CD4-positive, alpha-beta T cell (primary cell): ENCODE data around the gene FERD3L. TPM values are rescaled to one million over a fixed set of nuclear protein-coding genes. Genes with fewer than 3 reads are reported as not detected.

Experiments
- ATAC-seq: fragments of 200-7000 bp; cut with Tn5 transposase; one replicate; pipeline ENCODE4 v1.10.0; 2022; ENCODE audit warnings: mild to moderate bottlenecking; ENCODE audit not compliant: poor library complexity
- CTCF ChIA-PET: fragments of 350-600 bp; sonication (Branson Sonifier 250); formaldehyde crosslinking; loops from one replicate; lab custom pipeline; 2021; ENCODE audit warnings: antibody characterized with exemption, inconsistent platforms; lab: Charles Lee
- POLR2A ChIA-PET: fragments of 350-600 bp; sonication (Branson Sonifier 250); formaldehyde crosslinking; loops from one replicate; lab custom pipeline; 2021; ENCODE audit warnings: antibody characterized with exemption, inconsistent platforms; lab: Charles Lee
- DNase-seq, 14 experiments: peaks; one replicate each; pipeline ENCODE4 v3.0.0-alpha.2; 2013 to 2020; ENCODE audit warnings: mixed read lengths in 2 of 14
- H3K27ac ChIP-seq, 2 donors: one replicate each; pipeline versions ENCODE4 v1.5.1 to v1.7.0; 2013; ENCODE audit warnings: low read length in 2 of 2, low read depth in 1 of 2, mild to moderate bottlenecking in 1 of 2
- H3K27me3 ChIP-seq, 2 experiments: 1 replicate in 1 of 2; 2 replicates in 1 of 2; pipeline versions ENCODE4 v1.6.1 to v1.7.0; 2013; ENCODE audit warnings: low read length in 2 of 2, control low read depth in 1 of 2, mild to moderate bottlenecking in 1 of 2, moderate library complexity in 1 of 2; ENCODE audit not compliant: insufficient read depth in 2 of 2, control insufficient read depth in 1 of 2
- H3K36me3 ChIP-seq: one replicate; pipeline ENCODE4 v1.6.1; 2013; ENCODE audit warnings: low read length, control low read depth; ENCODE audit not compliant: insufficient read depth
- H3K4me1 ChIP-seq: one replicate; pipeline ENCODE4 v1.6.1; 2013; ENCODE audit warnings: low read length, control low read depth; ENCODE audit not compliant: insufficient read depth
- H3K4me3 ChIP-seq: one replicate; pipeline ENCODE4 v1.5.1; 2013; ENCODE audit warnings: mild to moderate bottlenecking, low read length, moderate library complexity
- H3K9me3 ChIP-seq, 2 experiments: 1 replicate in 1 of 2; 2 replicates in 1 of 2; pipeline versions ENCODE4 v1.6.1 to v1.7.0; 2013; ENCODE audit warnings: low read length in 2 of 2, mild to moderate bottlenecking in 2 of 2, control low read depth in 1 of 2, moderate library complexity in 1 of 2; ENCODE audit not compliant: control insufficient read depth in 1 of 2, insufficient read depth in 1 of 2
- H3K27ac Mint-ChIP-seq: one replicate; pipeline ENCODE4 v1.8.0; 2020; ENCODE audit warnings: mixed read lengths
- H3K27me3 Mint-ChIP-seq: one replicate; pipeline ENCODE4 v1.8.0; 2021; ENCODE audit warnings: mixed read lengths
- H3K36me3 Mint-ChIP-seq: one replicate; pipeline ENCODE4 v1.8.0; 2021; ENCODE audit warnings: low read depth, mixed read lengths
- H3K4me1 Mint-ChIP-seq: one replicate; pipeline ENCODE4 v1.8.0; 2021; ENCODE audit warnings: low read depth, mixed read lengths
- H3K4me3 Mint-ChIP-seq: one replicate; pipeline ENCODE4 v1.8.0; 2020; ENCODE audit warnings: mild to moderate bottlenecking, mixed read lengths
- H3K9me3 Mint-ChIP-seq: one replicate; pipeline ENCODE4 v1.8.0; 2020; ENCODE audit warnings: mixed read lengths
- intact Hi-C, 2 experiments: fragments of 100-400 bp; cut with DNase I in 1 of 2; cut with micrococcal nuclease in 1 of 2; formaldehyde crosslinking; loops; one replicate each; pipeline versions ENCODE4 v1.15.1 to v1.9.0; 2023 to 2025; cut with DNase I, micrococcal nuclease
- total RNA-seq, 174 experiments: library from RNA in 2 of 174; stranded (reverse) in 2 of 174; gene quantifications; one replicate each; pipeline ENCODE4 v1.2.3 and lab custom pipeline; 2021 to 2026
- TF ChIP-seq, protein P1 (sequence below): fragments of 200-600 bp; IDR thresholded peaks from one replicate; pipeline ENCODE4 v1.8.0; 2022; ENCODE audit warnings: antibody characterized with exemption, mild to moderate bottlenecking

The FERD3L gene
- total RNA-seq, 2 experiments from 2014 or later: not detected

GRCh38 chr7:19101909-19102308 lies 43.3 kb downstream of the FERD3L start:
- no peaks in the 10 kb centered on the region for H3K36me3 Mint-ChIP-seq
- H3K4me3 Mint-ChIP-seq: no peak overlapping the region
- Histone ChIP-seq H3K36me3 (no peaks in the 10 kb centered on the region), H3K27ac (no peak overlapping the region), H3K27me3 (peaks cover 16 to 31% of the 10 kb centered on the region in 2 experiments), H3K4me1 (no peaks in the 10 kb centered on the region), H3K4me3 (no peak overlapping the region), H3K9me3 (peaks cover 0 to 13% of the 10 kb centered on the region in 2 experiments)
- ChIA-PET CTCF (no interaction called here), POLR2A (no interaction called here)
- H3K9me3 Mint-ChIP-seq: no peaks in the 10 kb centered on the region
- H3K27ac Mint-ChIP-seq: no peak overlapping the region
- peaks cover 61% of the 10 kb centered on the region for H3K27me3 Mint-ChIP-seq
- ATAC-seq (no peak), DNase-seq (no peak)
- intact Hi-C loops: no loop called here
- no peaks in the 10 kb centered on the region for H3K4me1 Mint-ChIP-seq
- TF ChIP-seq, protein P1, sequence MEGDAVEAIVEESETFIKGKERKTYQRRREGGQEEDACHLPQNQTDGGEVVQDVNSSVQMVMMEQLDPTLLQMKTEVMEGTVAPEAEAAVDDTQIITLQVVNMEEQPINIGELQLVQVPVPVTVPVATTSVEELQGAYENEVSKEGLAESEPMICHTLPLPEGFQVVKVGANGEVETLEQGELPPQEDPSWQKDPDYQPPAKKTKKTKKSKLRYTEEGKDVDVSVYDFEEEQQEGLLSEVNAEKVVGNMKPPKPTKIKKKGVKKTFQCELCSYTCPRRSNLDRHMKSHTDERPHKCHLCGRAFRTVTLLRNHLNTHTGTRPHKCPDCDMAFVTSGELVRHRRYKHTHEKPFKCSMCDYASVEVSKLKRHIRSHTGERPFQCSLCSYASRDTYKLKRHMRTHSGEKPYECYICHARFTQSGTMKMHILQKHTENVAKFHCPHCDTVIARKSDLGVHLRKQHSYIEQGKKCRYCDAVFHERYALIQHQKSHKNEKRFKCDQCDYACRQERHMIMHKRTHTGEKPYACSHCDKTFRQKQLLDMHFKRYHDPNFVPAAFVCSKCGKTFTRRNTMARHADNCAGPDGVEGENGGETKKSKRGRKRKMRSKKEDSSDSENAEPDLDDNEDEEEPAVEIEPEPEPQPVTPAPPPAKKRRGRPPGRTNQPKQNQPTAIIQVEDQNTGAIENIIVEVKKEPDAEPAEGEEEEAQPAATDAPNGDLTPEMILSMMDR: no peak

DNA sequence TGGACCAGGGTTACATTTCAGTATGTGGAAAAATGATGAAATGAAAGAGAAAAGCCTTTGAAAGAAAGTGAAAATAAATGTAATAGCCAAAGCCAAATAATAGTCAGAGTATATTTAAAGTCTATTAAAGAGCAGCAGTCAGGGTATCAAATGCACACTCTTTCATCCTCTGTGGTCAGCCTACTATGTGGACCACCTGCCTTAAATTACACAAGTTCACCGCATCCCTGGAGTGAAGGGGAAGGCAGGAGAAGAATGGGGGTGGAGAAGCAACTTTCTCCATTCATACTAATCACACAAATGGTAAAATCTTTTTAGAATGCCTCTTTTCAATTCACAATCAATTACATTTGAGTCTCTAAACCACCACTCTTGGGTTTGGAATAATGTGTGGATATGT lies 43.7 kb downstream of the FERD3L start:
- H3K27ac Mint-ChIP-seq: no peak overlapping the region
- peaks cover 12 to 27% of the 10 kb centered on the region in 2 experiments for H3K27me3 ChIP-seq

DNA sequence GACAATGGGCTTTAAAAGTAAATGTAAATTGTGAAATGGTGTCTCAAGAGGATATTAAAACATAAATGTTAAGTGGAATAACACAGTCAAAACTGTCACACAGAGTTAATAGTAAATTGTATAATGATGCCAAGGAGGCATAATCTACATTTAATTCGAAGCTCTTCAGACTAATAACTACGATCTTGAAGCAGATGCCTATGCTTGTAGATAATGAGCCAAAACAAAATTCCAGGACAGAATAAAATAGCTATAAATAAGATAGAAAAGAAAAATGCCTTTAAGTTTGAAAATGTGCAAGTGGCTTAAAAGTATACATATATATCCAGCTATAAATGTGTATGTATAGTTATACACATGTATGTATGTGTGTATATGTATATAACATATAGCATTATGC lies 45.3 kb downstream of the FERD3L start:
- peaks cover 0 to 4% of the 10 kb centered on the region in 2 experiments for H3K9me3 ChIP-seq
- H3K9me3 Mint-ChIP-seq: no peaks in the 10 kb centered on the region
- peaks cover 4 to 13% of the 10 kb centered on the region in 2 experiments for H3K27me3 ChIP-seq
- H3K4me3 Mint-ChIP-seq: no peak overlapping the region
- intact Hi-C loops: no loop called here
- no peak for DNase-seq
- TF ChIP-seq, protein P1: no peak
- no peaks in the 10 kb centered on the region for H3K36me3 ChIP-seq
- no peaks in the 10 kb centered on the region for H3K4me1 Mint-ChIP-seq
- no peaks in the 10 kb centered on the region for H3K36me3 Mint-ChIP-seq
- H3K27ac ChIP-seq: no peak overlapping the region
- H3K4me1 ChIP-seq: no peaks in the 10 kb centered on the region
- POLR2A ChIA-PET: no interaction called here
- CTCF ChIA-PET: no interaction called here
- H3K27me3 Mint-ChIP-seq: peaks cover 41% of the 10 kb centered on the region
- H3K27ac Mint-ChIP-seq: no peak overlapping the region
- no peak for ATAC-seq
- H3K4me3 ChIP-seq: no peak overlapping the region

More for the DNA sequence above, 43.7 kb downstream of the FERD3L start:
- intact Hi-C loops: no loop called here
- Mint-ChIP-seq H3K36me3 (no peaks in the 10 kb centered on the region), H3K4me3 (no peak overlapping the region), H3K4me1 (no peaks in the 10 kb centered on the region), H3K27me3 (peaks cover 57% of the 10 kb centered on the region), H3K9me3 (no peaks in the 10 kb centered on the region)
- TF ChIP-seq, protein P1: no peak
- ChIA-PET POLR2A (no interaction called here), CTCF (no interaction called here)
- ATAC-seq (no peak), DNase-seq (no peak)
- H3K27ac ChIP-seq: no peak overlapping the region
- no peaks in the 10 kb centered on the region for H3K36me3 ChIP-seq
- peaks cover 0 to 9% of the 10 kb centered on the region in 2 experiments for H3K9me3 ChIP-seq
- no peak overlapping the region for H3K4me3 ChIP-seq
- H3K4me1 ChIP-seq: no peaks in the 10 kb centered on the region
